HEK293T (cell line): ENCODE data around the gene TPSAB1.
"Not testable (repeated sequence)": the region's sequence is repeated elsewhere in the genome, so short reads cannot be mapped to it uniquely, and the experiment has no call there.

ENCODE experiments used
- CTCF ChIA-PET: fragments of 350-600 bp; formaldehyde crosslinking; extraction: SDS; loops from one replicate; lab custom pipeline; 2021; ENCODE audit warnings: antibody characterized with exemption, inconsistent platforms; lab: Yijun Ruan, JAX
- POLR2A ChIA-PET: fragments of 350-600 bp; formaldehyde crosslinking; extraction: SDS; loops from one replicate; lab custom pipeline; 2020; ENCODE audit warnings: antibody characterized with exemption, inconsistent platforms; lab: Yijun Ruan, JAX
- DNase-seq: peaks from one replicate; pipeline ENCODE4 v3.0.0; 2012; ENCODE audit warnings: mixed read lengths; ENCODE audit errors: extremely low spot score
- ARNT ChIP-seq: fragments of 450-650 bp; IDR thresholded peaks from 2 replicates; pipeline ENCODE4 v1.6.1; 2017; ENCODE audit warnings: mild to moderate bottlenecking
- CTBP1 ChIP-seq: fragments of 450-650 bp; IDR thresholded peaks from 2 replicates; pipeline ENCODE4 v1.6.1; 2016; ENCODE audit warnings: borderline replicate concordance
- ELF4 ChIP-seq: fragments of 450-650 bp; IDR thresholded peaks from 2 replicates; pipeline ENCODE4 v1.6.1; 2017; ENCODE audit warnings: antibody characterized with exemption
- FOXK2 ChIP-seq: fragments of 450-650 bp; IDR thresholded peaks from 2 replicates; pipeline ENCODE4 v1.6.1; 2016; ENCODE audit warnings: mild to moderate bottlenecking
- FOXM1 ChIP-seq: fragments of 450-650 bp; IDR thresholded peaks from 2 replicates; pipeline ENCODE4 v1.6.1; 2017; ENCODE audit warnings: mild to moderate bottlenecking, borderline replicate concordance
- HDGF ChIP-seq: fragments of 450-650 bp; IDR thresholded peaks from 2 replicates; pipeline ENCODE4 v1.6.1; 2017; ENCODE audit warnings: antibody characterized with exemption, borderline replicate concordance
- L3MBTL2 ChIP-seq: fragments of 450-650 bp; conservative IDR thresholded peaks from 2 replicates; pipeline ENCODE4 v1.6.1; 2016; ENCODE audit warnings: mild to moderate bottlenecking
- LEF1 ChIP-seq: fragments of 450-650 bp; IDR thresholded peaks from 2 replicates; pipeline ENCODE4 v1.6.1; 2017; ENCODE audit warnings: mild to moderate bottlenecking, borderline replicate concordance
- NFRKB ChIP-seq: fragments of 450-650 bp; IDR thresholded peaks from 2 replicates; pipeline ENCODE4 v1.6.1; 2016; ENCODE audit warnings: mild to moderate bottlenecking, moderate library complexity
- PKNOX1 ChIP-seq: fragments of 450-650 bp; IDR thresholded peaks from 2 replicates; pipeline ENCODE4 v1.6.1; 2016
- SP1 ChIP-seq: fragments of 450-650 bp; IDR thresholded peaks from 2 replicates; pipeline ENCODE4 v1.6.1; 2017
- SUZ12 ChIP-seq: fragments of 450-650 bp; IDR thresholded peaks from 2 replicates; pipeline ENCODE4 v1.6.1; 2016; ENCODE audit warnings: mild to moderate bottlenecking
- TARDBP ChIP-seq: fragments of 450-650 bp; IDR thresholded peaks from 2 replicates; pipeline ENCODE4 v1.6.1; 2016
- ZNF384 ChIP-seq: fragments of 450-650 bp; IDR thresholded peaks from 2 replicates; pipeline ENCODE4 v1.6.1; 2016

TPSAB1 gene

DNA sequence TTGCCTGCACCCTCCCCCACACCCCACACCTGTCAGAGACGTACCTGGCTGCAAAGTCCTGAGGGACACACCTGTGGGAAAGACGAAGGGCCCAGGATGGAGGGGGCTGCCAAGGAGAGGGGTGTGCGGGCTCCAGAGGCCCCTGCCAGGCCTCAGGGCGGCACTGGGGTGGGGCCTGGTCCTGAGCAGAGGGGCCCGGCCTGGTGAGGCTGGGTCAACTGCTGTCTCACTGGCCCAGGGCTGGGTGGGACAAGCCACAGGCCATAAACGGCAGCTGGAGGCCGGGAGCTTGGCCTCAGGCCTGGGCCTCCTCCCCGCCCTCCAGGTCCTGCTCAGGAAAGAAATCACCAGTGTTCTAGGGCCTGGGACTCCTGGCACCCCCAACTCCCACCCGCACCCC, 15.9 kb upstream of the TPSAB1 start:
- CTCF ChIA-PET, result interaction anchor here (0.6 kb wide), 1 partner anchor 52 kb away, joined by 3 read pairs; no protein-coding TSS in a partner anchor
- no peak for TF ChIP-seq ELF4
- no peak for DNase-seq
- POLR2A ChIA-PET, result no interaction called here

- ChIA-PET CTCF (no interaction called here), POLR2A (no interaction called here)
- TF ChIP-seq ZNF384 (no peak), FOXK2 (no peak), ARNT (no peak), FOXM1 (no peak), NFRKB (no peak), ELF4 (no peak), CTBP1 (no peak), PKNOX1 (no peak), TARDBP (no peak), HDGF (no peak), L3MBTL2 (no peak), SP1 (no peak), SUZ12 (no peak), LEF1 (no peak)
- no peak for DNase-seq
Measured at GRCh38 chr16:1225051-1225451, 15.5 kb upstream of the TPSAB1 start, which contains the start of gene TPSG1. TPSG1 (minus strand) TSS chr16:1225268; CDS start chr16:1225252, 16 bp downstream.

GRCh38 chr16:1225728-1226311, 14.7 kb upstream of the TPSAB1 start:
- CTCF ChIA-PET, POLR2A ChIA-PET: not testable (repeated sequence)

GRCh38 chr16:1226692-1227091, 13.8 kb upstream of the TPSAB1 start:
- CTCF ChIA-PET, POLR2A ChIA-PET: not testable (repeated sequence)

More at GRCh38 chr16:1225728-1226311, 14.7 kb upstream of the TPSAB1 start:
- DNase-seq, result not testable (repeated sequence)

GRCh38 chr16:1228227-1228626, 12.3 kb upstream of the TPSAB1 start:
- CTCF ChIA-PET, POLR2A ChIA-PET, DNase-seq: not testable (repeated sequence)

More at GRCh38 chr16:1226692-1227091, 13.8 kb upstream of the TPSAB1 start:
- DNase-seq, result not testable (repeated sequence)

DNA sequence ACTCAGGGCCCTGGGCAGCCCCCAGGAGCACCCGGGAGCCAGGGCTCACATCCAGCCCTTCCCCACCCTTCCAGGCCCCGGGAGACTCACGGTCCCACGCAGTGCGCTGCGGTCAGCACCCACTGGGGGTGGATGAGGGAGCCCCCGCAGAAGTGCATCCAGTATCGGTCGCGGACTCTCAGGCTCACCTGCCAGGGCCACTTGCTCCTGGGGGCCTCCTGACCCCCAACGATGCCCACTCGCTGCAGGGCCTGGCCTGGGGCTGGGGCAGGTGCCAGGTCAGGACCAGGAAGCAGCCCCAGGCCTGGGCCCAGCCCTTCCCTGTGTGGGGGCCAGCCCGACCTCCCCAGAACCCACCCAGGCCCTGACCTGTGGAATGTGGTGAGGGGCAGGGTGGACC, 11.0 kb upstream of the TPSAB1 start:
- DNase-seq, CTCF ChIA-PET, POLR2A ChIA-PET: not testable (repeated sequence)

- POLR2A ChIA-PET, DNase-seq, CTCF ChIA-PET: not testable (repeated sequence)
Measured at GRCh38 chr16:1230084-1230470, 10.4 kb upstream of the TPSAB1 start, which contains the start of gene TPSB2. TPSB2 (minus strand) TSS chr16:1230184; CDS start chr16:1229951, 233 bp downstream.

GRCh38 chr16:1230471-1231212, 9.9 kb upstream of the TPSAB1 start:
- CTCF ChIA-PET, POLR2A ChIA-PET, DNase-seq: not testable (repeated sequence)

GRCh38 chr16:1231301-1231700, 9.2 kb upstream of the TPSAB1 start:
- POLR2A ChIA-PET, DNase-seq, CTCF ChIA-PET: not testable (repeated sequence)

GRCh38 chr16:1232049-1232748, 8.3 kb upstream of the TPSAB1 start:
- POLR2A ChIA-PET, DNase-seq, CTCF ChIA-PET: not testable (repeated sequence)

GRCh38 chr16:1236659-1237058, 3.8 kb upstream of the TPSAB1 start:
- CTCF ChIA-PET, DNase-seq, POLR2A ChIA-PET: not testable (repeated sequence)
